HepG2 (cell line): ENCODE results near the gene CUL4A.

Experiments
- CBX2 ChIP-seq, 2 experiments: fragments of 200-600 bp in 1 of 2; sonication (generic); formaldehyde crosslinking in 1 of 2; IDR thresholded peaks; 2 replicates each; pipeline versions ENCODE4 v1.7.0 to v1.8.1; 2018 to 2022; ENCODE audit warnings: low read depth in 2 of 2, low read length in 1 of 2, mild to moderate bottlenecking in 1 of 2, missing genetic modification reagents in 1 of 2
- EP300 ChIP-seq, 3 experiments: sonication (generic) in 1 of 3; formaldehyde crosslinking in 1 of 3; IDR thresholded peaks; 2 replicates each; pipeline versions ENCODE4 v1.5.1 to v1.6.1; 2011 to 2020; ENCODE audit warnings: low read depth in 2 of 3, low read length in 2 of 3, borderline replicate concordance in 1 of 3, improper control_type of control experiment in 1 of 3, mild to moderate bottlenecking in 1 of 3, missing genetic modification reagents in 1 of 3, moderate library complexity in 1 of 3
- HNRNPH1 ChIP-seq: fragments of 200-400 bp; formaldehyde crosslinking; optimal IDR thresholded peaks from 2 replicates; pipeline ENCODE3; 2017; ENCODE audit warnings: mild to moderate bottlenecking, low read depth, low read length
- HOXA7 ChIP-seq: sonication (generic); formaldehyde crosslinking; IDR thresholded peaks from 2 replicates; pipeline ENCODE4 v1.8.1; 2022; ENCODE audit warnings: mild to moderate bottlenecking, missing genetic modification reagents, moderate library complexity
- SAP130 ChIP-seq: IDR thresholded peaks from 2 replicates; pipeline ENCODE4 v1.6.1; 2016; ENCODE audit warnings: low read depth
- TAF15 ChIP-seq: fragments of 200-400 bp; formaldehyde crosslinking; IDR thresholded peaks from one replicate; pipeline ENCODE4 v1.6.1; 2018; ENCODE audit warnings: mild to moderate bottlenecking, low read depth, low read length; ENCODE audit not compliant: poor library complexity, severe bottlenecking
- ZFX ChIP-seq: sonication (generic); formaldehyde crosslinking; IDR thresholded peaks from 2 replicates; pipeline ENCODE4 v1.4.0; 2020; ENCODE audit warnings: mild to moderate bottlenecking, low read depth, missing genetic modification reagents, moderate library complexity
- ZNF451 ChIP-seq: sonication (generic); formaldehyde crosslinking; IDR thresholded peaks from 2 replicates; pipeline ENCODE4 v1.5.0; 2020; ENCODE audit warnings: mild to moderate bottlenecking, missing genetic modification reagents
- ZNF549 ChIP-seq: sonication (generic); formaldehyde crosslinking; IDR thresholded peaks from 2 replicates; pipeline ENCODE4 v1.5.0; 2020; ENCODE audit warnings: missing genetic modification reagents
- ZSCAN20 ChIP-seq: sonication (generic); formaldehyde crosslinking; IDR thresholded peaks from 2 replicates; pipeline ENCODE4 v1.4.0; 2020; ENCODE audit warnings: missing genetic modification reagents, mild to moderate bottlenecking, borderline replicate concordance
- TF ChIP-seq, protein P1 (sequence below), 2 experiments: IDR thresholded peaks; 2 replicates each; pipeline ENCODE4 v1.6.1; 2011 to 2012; ENCODE audit warnings: low read length in 2 of 2, borderline replicate concordance in 1 of 2, low read depth in 1 of 2, mild to moderate bottlenecking in 1 of 2, moderate library complexity in 1 of 2
- TF ChIP-seq, protein P2 (sequence below): sonication (generic); formaldehyde crosslinking; IDR thresholded peaks from 2 replicates; pipeline ENCODE4 v1.8.1; 2023; ENCODE audit warnings: mild to moderate bottlenecking, inconsistent platforms, moderate library complexity, missing genetic modification reagents, borderline replicate concordance
- TF ChIP-seq, protein P3 (sequence below): IDR thresholded peaks from 2 replicates; pipeline ENCODE4 v1.6.1; 2012; ENCODE audit warnings: inconsistent platforms
- TF ChIP-seq, protein P4 (sequence below): sonication (generic); formaldehyde crosslinking; IDR thresholded peaks from 2 replicates; pipeline ENCODE4 v1.4.0; 2020; ENCODE audit warnings: mild to moderate bottlenecking, missing genetic modification reagents

DNA sequence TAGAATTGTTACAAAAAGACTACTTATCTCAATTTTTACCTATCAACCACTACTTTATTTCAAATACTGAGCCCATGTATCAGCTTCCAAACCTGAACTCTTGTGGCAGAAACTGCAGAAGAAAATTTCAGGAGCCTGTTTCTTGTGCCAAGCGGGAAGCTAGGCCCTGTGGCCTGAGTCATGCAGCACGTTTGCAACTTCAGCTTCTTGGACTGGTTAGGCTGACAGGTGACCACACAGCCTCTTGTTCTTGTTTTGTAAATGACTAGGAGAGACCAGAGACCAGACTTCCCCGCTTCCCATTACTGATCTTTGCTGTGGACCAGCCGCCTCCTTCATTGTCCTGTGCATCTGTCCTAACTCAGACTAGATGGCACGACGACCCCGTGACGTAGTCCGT is 84.3 kb downstream of the CUL4A start:
- TF ChIP-seq ZNF451 (no peak), HNRNPH1 (no peak), SAP130 (no peak), ZFX (no peak), ZSCAN20 (CRISPR knock-in tag) (no peak), TAF15 (no peak), CBX2 (IDR thresholded peaks at IDR 0.05; ENCODE audit: low read depth, low read length) (no peak), CBX2 (CRISPR knock-in tag; IDR thresholded peaks at IDR 0.05; ENCODE audit: low read depth) (no peak), ZNF549 (no peak), EP300 (IDR thresholded peaks at IDR 0.05; ENCODE audit: low read depth in 2 of 2, low read length in 2 of 2) (no peak), EP300 (CRISPR knock-in tag; IDR thresholded peaks at IDR 0.05; ENCODE audit: borderline replicate concordance) (no peak), HOXA7 (CRISPR knock-in tag) (no peak)
- TF ChIP-seq, protein P1, sequence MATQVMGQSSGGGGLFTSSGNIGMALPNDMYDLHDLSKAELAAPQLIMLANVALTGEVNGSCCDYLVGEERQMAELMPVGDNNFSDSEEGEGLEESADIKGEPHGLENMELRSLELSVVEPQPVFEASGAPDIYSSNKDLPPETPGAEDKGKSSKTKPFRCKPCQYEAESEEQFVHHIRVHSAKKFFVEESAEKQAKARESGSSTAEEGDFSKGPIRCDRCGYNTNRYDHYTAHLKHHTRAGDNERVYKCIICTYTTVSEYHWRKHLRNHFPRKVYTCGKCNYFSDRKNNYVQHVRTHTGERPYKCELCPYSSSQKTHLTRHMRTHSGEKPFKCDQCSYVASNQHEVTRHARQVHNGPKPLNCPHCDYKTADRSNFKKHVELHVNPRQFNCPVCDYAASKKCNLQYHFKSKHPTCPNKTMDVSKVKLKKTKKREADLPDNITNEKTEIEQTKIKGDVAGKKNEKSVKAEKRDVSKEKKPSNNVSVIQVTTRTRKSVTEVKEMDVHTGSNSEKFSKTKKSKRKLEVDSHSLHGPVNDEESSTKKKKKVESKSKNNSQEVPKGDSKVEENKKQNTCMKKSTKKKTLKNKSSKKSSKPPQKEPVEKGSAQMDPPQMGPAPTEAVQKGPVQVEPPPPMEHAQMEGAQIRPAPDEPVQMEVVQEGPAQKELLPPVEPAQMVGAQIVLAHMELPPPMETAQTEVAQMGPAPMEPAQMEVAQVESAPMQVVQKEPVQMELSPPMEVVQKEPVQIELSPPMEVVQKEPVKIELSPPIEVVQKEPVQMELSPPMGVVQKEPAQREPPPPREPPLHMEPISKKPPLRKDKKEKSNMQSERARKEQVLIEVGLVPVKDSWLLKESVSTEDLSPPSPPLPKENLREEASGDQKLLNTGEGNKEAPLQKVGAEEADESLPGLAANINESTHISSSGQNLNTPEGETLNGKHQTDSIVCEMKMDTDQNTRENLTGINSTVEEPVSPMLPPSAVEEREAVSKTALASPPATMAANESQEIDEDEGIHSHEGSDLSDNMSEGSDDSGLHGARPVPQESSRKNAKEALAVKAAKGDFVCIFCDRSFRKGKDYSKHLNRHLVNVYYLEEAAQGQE (IDR thresholded peaks at IDR 0.05; ENCODE audit: borderline replicate concordance in 1 of 2, low read depth in 1 of 2, low read length in 2 of 2): no peak
- TF ChIP-seq, protein P2, sequence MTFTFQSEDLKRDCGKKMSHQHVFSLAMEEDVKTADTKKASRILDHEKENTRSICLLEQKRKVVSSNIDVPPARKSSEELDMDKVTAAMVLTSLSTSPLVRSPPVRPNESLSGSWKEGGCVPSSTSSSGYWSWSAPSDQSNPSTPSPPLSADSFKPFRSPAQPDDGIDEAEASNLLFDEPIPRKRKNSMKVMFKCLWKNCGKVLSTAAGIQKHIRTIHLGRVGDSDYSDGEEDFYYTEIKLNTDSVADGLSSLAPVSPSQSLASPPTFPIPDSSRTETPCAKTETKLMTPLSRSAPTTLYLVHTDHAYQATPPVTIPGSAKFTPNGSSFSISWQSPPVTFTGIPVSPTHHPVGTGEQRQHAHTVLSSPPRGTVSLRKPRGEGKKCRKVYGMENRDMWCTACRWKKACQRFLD: no peak
- TF ChIP-seq, protein P3, sequence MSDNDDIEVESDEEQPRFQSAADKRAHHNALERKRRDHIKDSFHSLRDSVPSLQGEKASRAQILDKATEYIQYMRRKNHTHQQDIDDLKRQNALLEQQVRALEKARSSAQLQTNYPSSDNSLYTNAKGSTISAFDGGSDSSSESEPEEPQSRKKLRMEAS: no peak
- TF ChIP-seq, protein P4, sequence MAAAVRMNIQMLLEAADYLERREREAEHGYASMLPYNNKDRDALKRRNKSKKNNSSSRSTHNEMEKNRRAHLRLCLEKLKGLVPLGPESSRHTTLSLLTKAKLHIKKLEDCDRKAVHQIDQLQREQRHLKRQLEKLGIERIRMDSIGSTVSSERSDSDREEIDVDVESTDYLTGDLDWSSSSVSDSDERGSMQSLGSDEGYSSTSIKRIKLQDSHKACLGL: no peak
